Inflammatory macrophage treated with lipopolysaccharide for 4 hours (primary cell): ENCODE data around the gene DNM3.

ENCODE experiments used
- DNase-seq: peaks from one replicate; pipeline ENCODE4 v3.0.0-alpha.2; 2020

Gene DNM3

DNA sequence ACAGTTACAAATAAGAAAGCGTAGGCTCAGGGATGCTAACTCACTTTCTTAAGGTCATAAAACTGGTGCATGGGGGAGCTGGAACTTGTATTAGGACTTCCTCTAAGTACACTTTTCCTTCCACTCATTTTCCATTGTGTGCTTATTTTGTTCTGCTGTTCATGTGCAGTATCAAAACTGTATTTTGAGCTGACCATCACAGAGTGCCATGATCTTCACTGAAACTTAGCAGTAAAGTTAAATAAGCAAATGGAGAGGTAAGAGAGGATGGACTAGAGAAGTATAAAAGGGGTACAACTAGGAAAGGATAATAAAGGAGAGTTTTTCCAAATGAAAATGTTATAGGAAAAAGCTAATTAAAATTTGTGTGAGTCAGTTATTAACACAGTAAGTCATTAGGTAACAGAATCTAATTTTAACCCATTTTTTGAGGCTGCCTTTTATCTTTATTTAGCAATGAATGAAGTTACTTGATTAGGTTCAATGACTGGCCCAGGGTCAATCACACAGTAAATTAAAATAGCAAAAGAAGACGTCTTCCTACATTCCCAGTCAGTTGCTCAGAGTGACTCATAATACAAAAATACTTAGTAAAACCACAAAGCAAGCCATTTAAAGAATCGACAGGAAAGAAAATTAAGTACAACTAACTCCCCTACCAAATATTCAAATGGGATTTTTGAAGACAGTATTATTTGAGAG, 413.4 kb downstream of the DNM3 start:
- DNase-seq = no peak

DNA sequence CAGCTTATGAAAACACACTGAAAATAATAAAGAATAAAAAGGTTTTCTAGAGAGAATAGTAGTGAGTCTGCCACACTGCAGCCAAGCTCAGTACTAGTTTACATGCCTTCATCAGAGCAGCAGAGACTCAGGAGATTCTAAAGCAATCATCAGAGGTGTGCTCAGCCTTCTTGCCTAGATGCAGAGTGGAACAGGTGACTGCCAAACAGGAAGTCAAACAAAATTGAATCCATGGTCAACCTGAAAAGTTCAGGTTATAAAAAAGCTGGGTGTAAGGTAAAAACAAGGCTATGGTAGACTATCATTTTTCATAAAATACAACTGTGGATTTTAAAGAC, 413.9 kb downstream of the DNM3 start:
- no peak for DNase-seq

DNA sequence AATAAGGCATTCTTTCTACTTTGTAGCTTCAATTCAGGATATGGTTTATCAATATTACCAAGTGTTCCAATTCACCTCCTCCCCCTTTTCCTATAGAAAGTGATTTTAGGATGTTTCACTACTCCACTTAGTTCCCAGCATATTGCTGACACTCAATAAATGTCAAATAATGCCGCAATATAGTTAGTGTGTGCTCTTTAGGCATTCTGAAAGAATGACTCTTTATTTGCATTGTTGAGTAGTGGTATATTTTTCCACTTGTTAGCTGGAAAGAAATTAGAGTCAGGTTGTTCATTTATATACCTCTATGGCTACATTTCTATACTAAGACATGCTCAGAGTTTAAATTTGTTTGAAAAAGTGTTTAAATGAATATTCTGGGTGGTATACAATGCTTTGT, 424.6 kb downstream of the DNM3 start:
- DNase-seq = no peak

GRCh38 chr1:172266528-172267174, 425.4 kb downstream of the DNM3 start:
- DNase-seq = no peak

DNA sequence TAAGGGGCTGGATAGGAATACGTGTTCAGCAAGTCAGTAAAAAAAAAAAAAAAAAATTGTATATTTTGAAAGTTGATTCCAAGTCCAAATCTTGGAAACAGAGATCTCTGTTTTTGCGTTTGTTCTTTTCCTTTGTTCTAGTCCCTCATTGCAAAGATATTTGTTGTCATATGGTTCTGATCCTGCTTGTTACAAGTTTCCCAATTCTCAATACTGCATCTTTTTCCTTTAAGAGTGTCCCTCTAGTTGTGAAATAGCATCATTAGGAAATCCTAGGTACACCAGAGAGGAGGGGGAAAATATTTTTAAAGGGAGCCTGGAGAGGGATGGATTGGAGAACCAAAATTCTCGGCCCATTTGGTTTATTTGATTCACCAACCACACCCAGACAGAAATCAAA, 426.9 kb downstream of the DNM3 start:
- DNase-seq = no peak

DNA sequence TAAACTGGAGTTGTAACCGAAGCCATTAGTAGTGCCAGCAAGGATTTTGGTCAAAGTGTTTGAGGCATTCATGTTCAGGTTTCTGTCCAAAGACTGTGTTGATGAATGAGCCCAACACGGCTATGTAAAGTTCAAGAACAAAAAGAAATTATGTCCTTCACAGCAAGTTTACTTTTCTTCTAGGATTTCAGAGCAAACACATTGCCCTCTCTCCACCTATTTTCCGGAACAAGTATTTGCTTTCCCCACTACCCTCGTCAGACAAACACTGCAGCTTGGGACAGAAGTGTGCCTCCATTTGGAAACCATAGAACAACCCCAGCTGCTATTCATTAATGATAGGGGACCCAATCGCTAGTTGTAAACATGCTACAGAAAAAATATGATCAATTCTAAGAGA, 427.8 kb downstream of the DNM3 start:
- no peak for DNase-seq

DNA sequence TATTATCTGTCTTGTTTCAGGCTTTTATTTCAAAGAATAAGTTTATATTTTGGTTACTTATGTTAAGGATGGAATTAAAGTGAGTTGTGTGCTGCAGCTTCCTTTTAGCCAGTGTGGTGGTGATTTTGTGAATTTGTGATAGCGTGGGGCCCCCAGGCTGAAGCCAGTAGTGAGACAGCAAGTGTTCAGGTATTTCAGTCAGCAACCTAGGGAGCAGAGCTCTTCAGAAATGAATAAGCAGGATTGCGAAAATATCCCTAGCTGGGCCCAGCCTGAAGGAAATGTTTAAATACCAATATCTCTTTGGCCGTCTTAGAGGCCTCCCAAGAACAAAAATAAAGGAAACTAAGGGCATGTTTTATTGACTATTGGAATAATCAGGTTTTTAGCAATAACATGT, 428.3 kb downstream of the DNM3 start:
- DNase-seq = no peak

- DNase-seq = no peak
Measured at GRCh38 chr1:172270605-172271004, 429.3 kb downstream of the DNM3 start.

GRCh38 chr1:172272087-172272486, 430.8 kb downstream of the DNM3 start:
- no peak for DNase-seq

GRCh38 chr1:172273647-172274396, 432.5 kb downstream of the DNM3 start:
- peak; percentile 35 for DNase-seq

- DNase-seq = no peak
Measured at GRCh38 chr1:172275478-172275877, 434.2 kb downstream of the DNM3 start.

GRCh38 chr1:172276120-172276818, 435.0 kb downstream of the DNM3 start:
- no peak for DNase-seq

GRCh38 chr1:172277275-172277674, 436.0 kb downstream of the DNM3 start:
- DNase-seq = no peak

- DNase-seq = no peak
Measured at GRCh38 chr1:172277989-172278388, 436.7 kb downstream of the DNM3 start.

GRCh38 chr1:172278478-172278877, 437.2 kb downstream of the DNM3 start:
- no peak for DNase-seq

DNA sequence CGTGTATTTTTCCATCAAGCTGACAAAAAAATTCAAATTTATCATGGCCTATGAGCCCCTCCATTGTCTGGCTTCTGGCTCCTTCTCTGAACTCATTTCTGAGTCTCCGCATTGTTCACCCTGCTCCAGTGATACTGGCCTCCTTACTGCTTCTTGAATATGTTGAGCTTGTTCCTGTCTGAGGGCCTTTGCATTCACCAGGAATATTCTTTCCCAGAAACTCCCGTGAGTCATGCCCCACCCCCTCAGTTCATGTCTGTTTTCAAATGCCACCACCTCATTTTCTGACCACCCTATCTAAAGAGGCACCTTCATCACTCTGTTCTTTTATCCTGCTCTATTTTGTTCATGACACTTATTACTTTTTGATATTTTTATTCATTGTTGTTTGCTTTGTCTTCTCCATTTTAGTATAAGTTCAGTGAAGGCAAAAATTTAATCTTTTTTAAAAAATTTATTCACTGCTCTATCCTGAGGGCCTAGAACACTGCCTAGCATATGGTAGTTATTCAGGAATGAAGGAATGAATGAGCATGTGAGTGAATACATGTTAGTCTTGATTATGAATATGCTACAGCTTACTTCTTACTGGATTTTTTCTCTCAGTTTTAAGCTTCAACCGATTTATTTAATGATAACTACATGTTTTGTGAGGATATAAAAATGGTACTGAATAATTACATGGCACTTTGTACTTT, 438.8 kb downstream of the DNM3 start:
- no peak for DNase-seq

GRCh38 chr1:172283766-172284165, 442.5 kb downstream of the DNM3 start:
- no peak for DNase-seq

- DNase-seq = no peak
Measured at GRCh38 chr1:172286629-172287076, 445.4 kb downstream of the DNM3 start.

DNA sequence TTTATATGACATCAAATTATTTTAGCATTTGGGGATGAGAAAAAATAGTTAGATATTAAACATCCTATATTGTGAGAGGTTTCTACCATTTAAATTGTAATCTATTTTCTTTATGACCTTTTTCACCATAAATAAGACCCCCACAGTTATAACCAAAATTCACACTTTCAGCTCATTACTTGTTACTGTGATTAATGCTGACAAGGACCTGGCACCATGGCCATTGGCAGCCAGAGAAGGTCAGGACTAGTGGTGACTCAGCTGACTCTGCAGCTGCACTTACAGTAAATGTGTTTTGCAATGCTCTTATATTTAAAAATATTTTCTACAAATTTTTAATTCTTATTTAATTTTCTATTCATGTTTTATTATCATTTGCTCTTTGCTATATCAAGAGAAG, 445.9 kb downstream of the DNM3 start:
- no peak for DNase-seq

DNA sequence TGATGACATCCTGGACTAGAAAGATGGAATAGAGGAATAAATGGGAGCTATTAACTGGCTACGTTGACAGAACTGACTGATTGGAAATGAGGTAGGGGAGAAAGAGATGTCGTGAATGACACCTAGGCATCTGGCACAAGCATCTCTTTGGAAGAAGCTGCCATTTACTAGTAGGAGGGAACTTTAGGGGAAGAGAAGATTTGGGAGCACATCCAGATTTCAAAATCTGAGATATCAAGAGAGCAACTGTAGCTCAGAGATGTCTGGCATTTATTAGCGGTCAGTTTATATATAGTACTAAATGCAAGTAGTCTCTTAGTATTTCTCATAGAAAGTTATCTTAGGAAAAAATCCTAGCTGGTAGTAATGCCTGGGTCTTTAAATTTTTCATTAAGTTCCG, 447.3 kb downstream of the DNM3 start:
- no peak for DNase-seq

GRCh38 chr1:172289448-172289847, 448.1 kb downstream of the DNM3 start:
- DNase-seq = no peak

- DNase-seq = no peak
Measured at GRCh38 chr1:172292840-172293239, 451.5 kb downstream of the DNM3 start.

GRCh38 chr1:172293429-172293828, 452.1 kb downstream of the DNM3 start:
- DNase-seq = no peak
